ENCODE measurements around the gene MICU2. TPM values are rescaled to one million over a fixed set of nuclear protein-coding genes. Genes with fewer than 3 reads are reported as not detected.
A peak's percentile ranks its signal among the peaks of the same experiment; 100 is the strongest.

The MICU2 gene
- total and polyA plus RNA-seq, 2 donors (not counting 1 experiment from before 2014, with no cell fraction given): 43.3 to 43.9 TPM

DNA sequence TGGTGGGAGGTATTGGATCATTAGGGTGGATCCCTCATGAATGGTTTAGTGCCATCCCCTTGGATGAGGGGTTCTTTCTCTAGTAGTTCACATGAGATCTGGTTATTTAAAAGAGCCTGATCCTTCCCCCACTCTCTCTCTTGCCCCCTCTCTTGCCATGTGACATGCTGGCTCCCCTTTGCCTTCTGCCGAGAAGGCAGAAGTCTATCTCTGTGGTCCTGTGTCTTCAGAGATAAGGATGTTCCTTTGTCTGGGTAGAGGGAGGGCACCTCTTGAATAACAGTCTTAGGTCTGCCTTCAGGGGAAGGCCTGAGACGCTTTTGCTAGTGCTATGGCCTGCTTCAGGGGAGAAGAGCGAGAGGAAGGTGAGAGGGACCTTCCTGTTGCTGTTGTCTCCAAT is 142.8 kb downstream of the MICU2 start:
- Histone ChIP-seq H3K4me1 (ENCODE audit: control insufficient read depth, extremely low read depth, insufficient read depth, low read length) (no peaks in the 10 kb centered on the region), H3K36me3 (ENCODE audit: control insufficient read depth, insufficient read depth, low read length) (no peaks in the 10 kb centered on the region), H2AFZ (ENCODE audit: low read length) (no peak overlapping the region), H3K27me3 (ENCODE audit: control insufficient read depth, insufficient read depth, low read length) (no peaks in the 10 kb centered on the region), H4K20me1 (ENCODE audit: control insufficient read depth, extremely low read depth, insufficient read depth, low read length) (no peaks in the 10 kb centered on the region), H3K9me3 (ENCODE audit: control insufficient read depth, insufficient read depth, low read depth, low read length) (no peaks in the 10 kb centered on the region), H3K9ac (ENCODE audit: insufficient read depth, low read length) (no peak overlapping the region), H3K4me2 (ENCODE audit: extremely low read depth, insufficient read depth, low read length) (no peak overlapping the region), H3K27ac (ENCODE audit: insufficient read depth, low read length) (no peak overlapping the region), H3K4me3 (replicated peaks in 1 of 4; ENCODE audit: control extremely low read depth in 1 of 4, insufficient read depth in 1 of 4, low read depth in 3 of 4, low read length in 4 of 4) (no peak overlapping the region), H3K79me2 (ENCODE audit: control insufficient read depth, insufficient read depth, low read length) (peaks cover 22% of the 10 kb centered on the region)
- no peak for TF ChIP-seq EZH2 (IDR thresholded peaks at IDR 0.05; ENCODE audit: low read length, missing control alignments)
- TF ChIP-seq, protein P1, sequence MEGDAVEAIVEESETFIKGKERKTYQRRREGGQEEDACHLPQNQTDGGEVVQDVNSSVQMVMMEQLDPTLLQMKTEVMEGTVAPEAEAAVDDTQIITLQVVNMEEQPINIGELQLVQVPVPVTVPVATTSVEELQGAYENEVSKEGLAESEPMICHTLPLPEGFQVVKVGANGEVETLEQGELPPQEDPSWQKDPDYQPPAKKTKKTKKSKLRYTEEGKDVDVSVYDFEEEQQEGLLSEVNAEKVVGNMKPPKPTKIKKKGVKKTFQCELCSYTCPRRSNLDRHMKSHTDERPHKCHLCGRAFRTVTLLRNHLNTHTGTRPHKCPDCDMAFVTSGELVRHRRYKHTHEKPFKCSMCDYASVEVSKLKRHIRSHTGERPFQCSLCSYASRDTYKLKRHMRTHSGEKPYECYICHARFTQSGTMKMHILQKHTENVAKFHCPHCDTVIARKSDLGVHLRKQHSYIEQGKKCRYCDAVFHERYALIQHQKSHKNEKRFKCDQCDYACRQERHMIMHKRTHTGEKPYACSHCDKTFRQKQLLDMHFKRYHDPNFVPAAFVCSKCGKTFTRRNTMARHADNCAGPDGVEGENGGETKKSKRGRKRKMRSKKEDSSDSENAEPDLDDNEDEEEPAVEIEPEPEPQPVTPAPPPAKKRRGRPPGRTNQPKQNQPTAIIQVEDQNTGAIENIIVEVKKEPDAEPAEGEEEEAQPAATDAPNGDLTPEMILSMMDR (conservative IDR thresholded peaks at IDR 0.05 in 1 of 2, IDR thresholded peaks at IDR 0.05 in 1 of 2; ENCODE audit: low read depth in 1 of 2, low read length in 2 of 2): no peak
- DNase-seq (ENCODE audit: low read depth in 2 of 2): no peak

DNA sequence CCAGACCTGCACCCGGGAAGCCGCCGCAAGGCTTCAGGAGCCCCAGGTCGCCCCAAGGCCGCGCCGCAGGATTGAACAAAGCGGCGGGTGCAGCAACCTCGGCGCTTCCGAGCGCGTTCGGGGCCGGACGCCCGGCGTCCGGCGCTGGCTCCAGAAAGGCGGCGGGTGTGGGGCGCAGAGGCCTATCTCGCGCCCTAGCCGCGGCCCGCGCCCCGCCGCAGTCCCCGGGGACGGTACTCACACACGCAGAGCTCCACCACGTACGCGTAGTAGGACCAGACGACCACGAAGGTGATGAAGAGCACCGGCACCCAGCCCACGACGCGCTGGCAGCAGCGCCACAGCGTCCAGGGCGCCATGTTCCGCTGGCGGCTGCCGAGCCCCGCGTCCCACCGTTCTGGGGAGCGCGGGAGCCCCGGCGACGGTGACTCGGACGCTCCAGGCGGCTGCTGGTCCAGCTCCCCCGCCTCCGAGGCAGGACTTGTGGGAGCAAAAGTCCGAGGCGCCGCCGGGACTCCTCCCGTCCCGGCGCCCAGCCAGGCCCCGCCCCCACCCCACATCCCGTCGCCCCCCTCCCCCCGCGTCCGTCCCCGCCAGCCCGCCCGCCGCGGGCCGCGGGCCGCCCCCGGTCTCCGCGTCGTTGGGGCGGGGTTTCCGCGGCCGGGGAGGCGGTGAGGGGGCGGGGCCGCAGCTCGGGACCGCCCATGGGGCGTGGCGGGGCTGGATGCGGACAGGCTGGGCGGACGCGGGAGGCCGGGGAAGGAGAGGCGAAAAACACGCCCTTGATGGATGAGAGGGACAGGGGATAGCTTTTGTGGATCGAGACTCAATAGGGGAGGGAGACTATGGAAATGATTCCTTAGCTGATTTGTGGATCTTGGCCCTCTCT is 144.9 kb downstream of the MICU2 start, which contains the start of gene ZDHHC20:
Gene ZDHHC20, minus strand, starts transcription at position 491 of the 889 bp plus-strand sequence. Its CDS starts 132 bp downstream, at position 359.
- Histone ChIP-seq H3K4me2 (ENCODE audit: extremely low read depth, insufficient read depth, low read length) (peak within 1 kb of the TSS; percentile 95), H3K9ac (ENCODE audit: insufficient read depth, low read length) (peak within 1 kb of the TSS; percentile 91), H3K36me3 (ENCODE audit: control insufficient read depth, insufficient read depth, low read length) (no peaks in the 10 kb centered on the region), H3K9me3 (ENCODE audit: control insufficient read depth, insufficient read depth, low read depth, low read length) (no peaks in the 10 kb centered on the region), H2AFZ (ENCODE audit: low read length) (peak within 1 kb of the TSS; percentile 96), H3K4me3 (replicated peaks in 1 of 4; ENCODE audit: control extremely low read depth in 1 of 4, insufficient read depth in 1 of 4, low read depth in 3 of 4, low read length in 4 of 4) (peak within 1 kb of the TSS; percentile 77 to 95 (median 90)), H3K27ac (ENCODE audit: insufficient read depth, low read length) (peak within 1 kb of the TSS; percentile 87), H3K27me3 (ENCODE audit: control insufficient read depth, insufficient read depth, low read length) (no peaks in the 10 kb centered on the region), H4K20me1 (ENCODE audit: control insufficient read depth, extremely low read depth, insufficient read depth, low read length) (no peaks in the 10 kb centered on the region), H3K79me2 (ENCODE audit: control insufficient read depth, insufficient read depth, low read length) (peaks cover 25% of the 10 kb centered on the region), H3K4me1 (ENCODE audit: control insufficient read depth, extremely low read depth, insufficient read depth, low read length) (no peaks in the 10 kb centered on the region)
- TF ChIP-seq, protein P1 (conservative IDR thresholded peaks at IDR 0.05 in 1 of 2, IDR thresholded peaks at IDR 0.05 in 1 of 2; ENCODE audit: low read depth in 1 of 2, low read length in 2 of 2): no peak
- TF ChIP-seq EZH2 (IDR thresholded peaks at IDR 0.05; ENCODE audit: low read length, missing control alignments): no peak
- peak; percentile 77 to 82 for DNase-seq (ENCODE audit: low read depth in 2 of 2)

- peak overlapping the region; percentile 95 for H3K4me2 ChIP-seq (ENCODE audit: extremely low read depth, insufficient read depth, low read length)
- no peaks in the 10 kb centered on the region for H3K36me3 ChIP-seq (ENCODE audit: control insufficient read depth, insufficient read depth, low read length)
- peak overlapping the region; percentile 87 for H3K27ac ChIP-seq (ENCODE audit: insufficient read depth, low read length)
- H3K4me3 ChIP-seq (replicated peaks in 1 of 4; ENCODE audit: control extremely low read depth in 1 of 4, insufficient read depth in 1 of 4, low read depth in 3 of 4, low read length in 4 of 4): peak overlapping the region; percentile 77 to 95 (median 90)
- H3K79me2 ChIP-seq (ENCODE audit: control insufficient read depth, insufficient read depth, low read length): peaks cover 28% of the 10 kb centered on the region
- DNase-seq (ENCODE audit: low read depth in 2 of 2): no peak
- H4K20me1 ChIP-seq (ENCODE audit: control insufficient read depth, extremely low read depth, insufficient read depth, low read length): no peaks in the 10 kb centered on the region
- peak overlapping the region; percentile 50 for H2AFZ ChIP-seq (ENCODE audit: low read length)
- H3K4me1 ChIP-seq (ENCODE audit: control insufficient read depth, extremely low read depth, insufficient read depth, low read length): no peaks in the 10 kb centered on the region
- H3K27me3 ChIP-seq (ENCODE audit: control insufficient read depth, insufficient read depth, low read length): no peaks in the 10 kb centered on the region
- no peak for TF ChIP-seq EZH2 (IDR thresholded peaks at IDR 0.05; ENCODE audit: low read length, missing control alignments)
- TF ChIP-seq, protein P1 (conservative IDR thresholded peaks at IDR 0.05 in 1 of 2, IDR thresholded peaks at IDR 0.05 in 1 of 2; ENCODE audit: low read depth in 1 of 2, low read length in 2 of 2): no peak
- no peaks in the 10 kb centered on the region for H3K9me3 ChIP-seq (ENCODE audit: control insufficient read depth, insufficient read depth, low read depth, low read length)
- peak overlapping the region; percentile 91 for H3K9ac ChIP-seq (ENCODE audit: insufficient read depth, low read length)
Measured at GRCh38 chr13:21458451-21458812, 145.5 kb downstream of the MICU2 start.

Data from fibroblast of lung (primary cell).